OCI-LY1 (cell line): ENCODE data around the gene GRPR.

ENCODE experiments used
- CTCF ChIP-seq: fragments of 200-600 bp; sonication (generic), shearing (Covaris generic); IDR thresholded peaks from 2 replicates; pipeline ENCODE4 v1.5.1; 2017; ENCODE audit warnings: mild to moderate bottlenecking, antibody characterized with exemption, low read length, moderate library complexity, mixed read lengths
- EZH2 ChIP-seq: fragments of 200-600 bp; sonication (generic), shearing (Covaris generic); IDR thresholded peaks from 2 replicates; pipeline ENCODE4 v1.8.0; 2017; ENCODE audit warnings: borderline replicate concordance, mixed run types, mild to moderate bottlenecking, antibody characterized with exemption, low read length, moderate library complexity, mixed read lengths

- TF ChIP-seq CTCF: no peak
- no peak for TF ChIP-seq EZH2
Observed at GRCh38 chrX:16103625-16104024, 19.7 kb upstream of the GRPR start.
